CD4-positive, alpha-beta T cell treated with Interleukin-6 for 4 hours (primary cell): Measurements from ENCODE around the gene FAM118A.
"Not testable (repeated sequence)": the region's sequence is repeated elsewhere in the genome, so short reads cannot be mapped to it uniquely, and the experiment has no call there.

Source experiments
- DNase-seq: peaks from one replicate; pipeline ENCODE4 v3.0.0-alpha.2; 2020; ENCODE audit warnings: mixed read lengths

Gene FAM118A

DNA sequence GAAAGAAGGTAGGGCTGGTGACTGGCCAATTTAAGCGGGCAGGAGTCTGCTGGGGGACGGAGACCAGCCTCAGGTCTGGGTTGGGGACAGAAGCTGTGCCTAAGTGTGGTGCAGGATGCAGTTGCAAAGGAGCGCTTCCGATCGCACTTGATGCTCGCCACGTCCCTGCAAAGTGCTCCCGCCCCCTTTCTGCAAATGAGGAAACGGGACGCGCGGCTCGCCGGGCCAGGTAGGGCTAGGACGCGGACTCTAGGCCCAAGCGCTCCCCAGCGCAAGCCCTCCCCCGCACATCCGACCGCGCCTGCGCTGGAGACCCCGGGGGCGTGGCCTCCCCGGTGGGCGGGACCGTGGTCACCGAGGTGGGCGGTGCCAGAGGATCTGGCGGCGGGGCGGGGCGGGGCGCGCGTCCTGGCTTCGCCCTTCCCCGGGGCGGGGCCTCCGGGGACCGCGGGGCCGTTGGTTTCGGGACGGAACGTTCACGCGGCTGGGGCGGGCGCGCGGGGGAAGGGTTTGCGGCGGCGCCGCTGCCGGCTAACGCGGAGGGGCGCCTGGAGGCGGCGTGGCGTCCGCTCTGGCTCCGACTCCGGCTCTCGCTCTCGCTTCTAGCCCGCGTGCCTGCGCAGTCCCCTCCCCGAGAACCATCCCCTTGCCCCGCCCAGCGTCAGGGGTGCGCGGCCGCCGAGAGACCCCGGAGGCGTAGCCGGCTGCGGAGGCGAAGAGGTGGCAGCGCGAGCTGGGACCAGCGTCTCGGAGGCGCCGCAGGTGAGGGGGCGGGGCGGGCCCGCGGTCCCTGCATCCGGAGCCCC lies at the start of gene FAM118A:
Gene FAM118A (plus strand): TSS at position 513 of the 806 bp plus-strand sequence. CDS start 12,446 bp downstream, outside the sequence.
- peak; percentile 94 for DNase-seq

DNA sequence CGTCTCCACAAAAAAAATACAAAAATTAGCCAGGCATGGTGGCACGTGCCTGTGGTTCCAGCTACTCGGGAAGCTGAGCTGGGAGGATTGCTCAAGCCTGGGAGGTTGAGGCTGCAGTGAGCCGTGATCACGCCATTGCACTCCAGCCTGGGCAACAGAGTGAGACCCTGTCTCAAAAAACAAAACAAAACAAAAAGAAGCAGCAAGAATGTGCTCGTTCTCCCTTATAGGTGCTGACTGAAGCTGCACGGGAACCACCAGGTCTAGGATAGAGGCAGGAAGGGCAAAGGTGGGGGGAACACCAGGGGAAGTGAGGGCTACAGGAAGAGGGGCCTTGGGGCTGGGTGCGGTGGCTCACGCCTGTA lies 49.4 kb upstream of the FAM118A start:
- DNase-seq = not testable (repeated sequence)

DNA sequence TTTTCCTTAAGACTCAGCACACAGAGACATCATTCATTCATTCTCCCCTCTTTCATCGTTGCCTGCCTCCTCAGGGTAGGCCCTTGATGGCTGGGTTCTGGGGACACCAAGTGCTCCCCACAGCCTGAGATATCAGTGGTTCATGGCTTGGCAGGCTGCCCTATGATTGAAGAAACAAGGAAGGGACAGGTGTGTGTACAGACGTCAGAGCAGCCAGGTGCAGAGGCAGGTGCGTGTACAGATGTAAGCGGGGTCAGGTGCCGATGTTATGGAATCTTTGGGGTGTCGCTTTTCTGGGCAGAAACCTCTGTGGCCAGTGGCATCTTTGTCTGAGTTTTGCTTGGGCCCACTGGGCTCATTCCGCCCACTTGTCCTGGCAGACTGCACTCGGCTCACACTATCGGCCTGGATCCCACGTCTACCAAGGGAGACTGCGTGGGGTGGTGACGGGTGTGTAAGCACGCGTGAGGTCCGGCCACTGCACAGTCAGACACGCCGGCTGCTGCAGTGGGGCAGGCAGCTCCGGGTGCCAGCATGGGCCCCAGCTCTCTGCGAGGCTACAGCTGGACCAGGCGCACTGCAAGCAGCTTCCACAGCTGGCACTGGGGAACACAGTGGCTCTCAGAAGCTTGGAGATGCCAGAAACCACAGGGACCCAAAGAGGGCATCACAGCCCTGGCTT lies 48.2 kb upstream of the FAM118A start:
- DNase-seq = no peak

DNA sequence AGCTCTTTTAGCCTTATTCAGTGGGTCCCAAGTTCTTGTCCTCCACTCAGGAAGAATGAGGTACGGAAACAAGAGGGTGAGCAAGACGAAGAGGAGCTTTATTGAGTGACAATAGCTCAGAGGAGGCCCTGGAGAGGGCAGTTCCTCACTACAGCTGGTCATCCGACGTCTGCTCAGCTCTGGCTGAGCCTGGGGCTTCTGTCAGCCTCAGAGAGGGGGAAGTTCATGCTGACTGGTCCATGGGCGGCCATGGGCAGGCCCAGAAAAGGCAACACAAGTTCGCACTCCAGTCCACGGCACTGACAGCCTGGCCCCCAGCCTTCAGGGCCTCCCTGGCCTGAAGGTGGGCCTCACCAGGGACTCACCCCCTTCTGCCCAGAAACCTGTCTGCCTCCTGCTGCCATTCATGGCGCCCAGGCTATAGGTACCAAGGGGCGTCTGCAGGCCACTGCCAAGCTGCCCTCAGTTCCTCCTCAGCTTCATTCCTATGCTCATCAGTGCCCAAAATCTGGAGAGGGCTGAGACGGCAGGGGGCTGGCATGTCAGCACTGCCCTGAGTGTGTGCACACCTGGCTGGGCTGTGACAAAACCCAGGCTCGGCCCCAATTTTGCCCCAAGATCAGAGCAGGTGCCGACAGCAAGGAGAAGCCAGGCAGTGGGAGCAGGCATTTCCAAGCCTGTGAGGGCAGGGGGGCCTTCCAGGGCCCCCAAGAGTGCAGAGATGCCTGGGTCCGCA lies 47.4 kb upstream of the FAM118A start:
- DNase-seq = no peak

DNA sequence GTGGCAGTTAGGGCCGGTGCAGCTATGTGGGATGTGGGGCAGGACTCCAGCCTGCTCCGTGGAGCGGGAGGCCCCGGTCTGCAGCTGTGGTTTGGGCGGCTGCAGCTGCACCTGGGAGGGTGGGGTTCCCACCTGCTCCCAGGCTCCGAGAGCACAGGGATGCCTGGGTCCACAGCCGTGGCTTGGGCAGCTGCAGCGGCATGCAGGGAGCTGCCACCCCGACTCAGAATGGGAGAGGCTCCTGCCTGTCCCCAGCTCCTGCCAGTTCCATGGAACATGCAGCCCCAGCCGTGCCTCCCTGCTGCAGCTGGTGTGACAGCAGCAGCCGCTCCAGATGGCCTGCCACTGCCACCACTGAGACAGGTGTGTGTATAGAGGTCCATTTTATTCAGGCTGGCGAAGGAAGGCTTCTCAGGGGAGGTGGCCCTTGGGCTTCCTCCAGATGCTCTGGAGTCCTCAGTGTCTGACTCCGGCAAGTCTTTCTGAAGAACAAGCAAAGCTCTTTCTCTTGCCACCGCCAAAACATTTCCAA lies 46.7 kb upstream of the FAM118A start:
- DNase-seq = no peak

DNA sequence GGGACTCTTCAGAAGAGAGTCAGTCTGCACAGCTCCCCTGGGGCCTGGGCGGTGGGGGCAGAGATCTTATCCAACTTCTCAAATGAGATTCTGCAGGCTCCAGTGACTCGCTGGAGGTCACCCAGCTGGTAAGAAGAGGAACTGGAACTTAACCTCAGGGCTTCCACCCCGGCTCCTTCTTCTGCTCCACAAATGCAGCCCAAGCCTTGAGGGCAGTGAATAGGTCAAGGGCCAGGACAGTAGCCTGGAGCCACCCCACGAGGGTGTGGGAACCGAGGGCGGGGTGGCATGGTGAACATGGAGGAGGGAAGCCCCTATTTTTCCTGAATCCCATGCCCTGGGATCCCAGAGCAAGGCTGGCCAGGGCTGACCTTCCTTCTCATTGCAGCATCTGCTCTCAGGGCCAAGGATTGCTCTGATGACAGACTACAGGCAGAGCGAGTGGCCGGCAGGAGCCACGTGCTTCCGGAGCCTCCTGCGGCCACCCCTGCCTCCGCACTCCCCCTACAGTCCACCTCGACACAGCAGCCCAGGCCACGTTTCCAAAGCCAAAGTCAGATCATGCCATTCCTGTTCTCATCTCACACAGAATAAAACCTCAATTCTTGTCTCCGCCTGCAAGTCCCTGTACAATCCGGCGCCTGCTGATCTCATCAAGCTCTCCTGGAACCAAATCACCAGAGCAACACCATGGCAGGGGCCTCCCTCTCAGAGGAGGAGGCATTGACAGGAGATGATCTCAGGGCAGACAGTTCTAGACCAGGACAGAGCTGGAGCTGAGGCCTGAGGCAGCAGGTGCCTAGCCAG lies 46.1 kb upstream of the FAM118A start:
- DNase-seq = no peak

DNA sequence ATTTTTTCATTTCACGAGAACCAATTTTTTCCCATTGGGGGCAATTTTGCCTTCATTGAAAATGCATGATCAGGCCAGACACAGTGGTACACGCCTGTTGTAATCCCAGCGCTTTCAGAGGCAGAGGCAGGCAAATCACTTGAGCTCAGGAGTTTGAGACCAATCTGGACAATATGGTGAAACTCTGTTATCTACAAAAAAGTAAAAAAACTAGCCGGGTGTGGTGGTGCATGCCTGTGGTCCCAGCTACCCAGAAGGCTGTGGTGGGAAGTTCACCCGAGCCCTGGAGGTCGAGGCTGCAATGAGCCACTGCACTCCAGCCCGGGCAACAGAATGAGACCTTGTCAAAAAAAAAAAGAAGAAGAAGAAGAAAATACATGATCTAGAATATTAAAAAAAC lies 44.2 kb upstream of the FAM118A start:
- no peak for DNase-seq

DNA sequence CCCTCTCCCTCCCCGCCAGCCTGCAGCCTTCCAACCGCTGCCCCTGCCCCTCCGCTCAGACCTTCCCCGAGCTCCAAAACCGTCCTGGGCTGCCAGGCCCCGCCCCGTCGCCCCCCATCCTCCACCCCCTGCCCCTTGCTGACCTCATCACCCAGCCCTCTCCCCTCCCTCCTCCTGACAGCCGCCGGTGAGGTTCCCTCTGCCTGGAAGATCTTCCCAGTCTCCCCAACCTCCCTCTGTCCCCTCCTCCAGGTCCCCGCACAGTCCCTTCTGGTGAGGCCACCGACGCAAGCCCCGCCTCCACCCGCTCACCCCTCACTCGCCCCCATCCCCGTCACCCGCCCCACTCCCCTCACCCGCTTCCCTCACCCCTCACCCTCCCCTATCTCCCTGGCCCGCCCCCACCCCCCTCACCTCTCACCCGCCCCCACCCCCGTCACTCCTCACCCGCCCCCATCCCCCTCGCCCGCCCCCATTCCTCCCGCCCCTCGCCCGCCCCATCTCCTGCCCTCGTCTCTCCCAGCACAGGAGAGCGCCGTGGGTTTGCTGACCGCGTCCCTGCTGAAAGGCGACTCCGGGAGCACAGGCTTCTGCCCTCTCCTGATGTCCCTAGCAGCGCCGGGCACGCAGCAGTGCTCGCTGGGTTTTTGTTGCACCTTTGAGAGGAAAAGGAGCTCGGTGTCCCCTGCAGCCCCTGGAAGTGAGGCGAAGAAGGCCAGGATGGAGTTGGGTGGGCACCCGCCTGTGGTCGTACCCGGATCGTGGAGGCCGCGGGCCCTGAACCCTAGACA lies 41.4 kb upstream of the FAM118A start:
- DNase-seq = peak; percentile 30

DNA sequence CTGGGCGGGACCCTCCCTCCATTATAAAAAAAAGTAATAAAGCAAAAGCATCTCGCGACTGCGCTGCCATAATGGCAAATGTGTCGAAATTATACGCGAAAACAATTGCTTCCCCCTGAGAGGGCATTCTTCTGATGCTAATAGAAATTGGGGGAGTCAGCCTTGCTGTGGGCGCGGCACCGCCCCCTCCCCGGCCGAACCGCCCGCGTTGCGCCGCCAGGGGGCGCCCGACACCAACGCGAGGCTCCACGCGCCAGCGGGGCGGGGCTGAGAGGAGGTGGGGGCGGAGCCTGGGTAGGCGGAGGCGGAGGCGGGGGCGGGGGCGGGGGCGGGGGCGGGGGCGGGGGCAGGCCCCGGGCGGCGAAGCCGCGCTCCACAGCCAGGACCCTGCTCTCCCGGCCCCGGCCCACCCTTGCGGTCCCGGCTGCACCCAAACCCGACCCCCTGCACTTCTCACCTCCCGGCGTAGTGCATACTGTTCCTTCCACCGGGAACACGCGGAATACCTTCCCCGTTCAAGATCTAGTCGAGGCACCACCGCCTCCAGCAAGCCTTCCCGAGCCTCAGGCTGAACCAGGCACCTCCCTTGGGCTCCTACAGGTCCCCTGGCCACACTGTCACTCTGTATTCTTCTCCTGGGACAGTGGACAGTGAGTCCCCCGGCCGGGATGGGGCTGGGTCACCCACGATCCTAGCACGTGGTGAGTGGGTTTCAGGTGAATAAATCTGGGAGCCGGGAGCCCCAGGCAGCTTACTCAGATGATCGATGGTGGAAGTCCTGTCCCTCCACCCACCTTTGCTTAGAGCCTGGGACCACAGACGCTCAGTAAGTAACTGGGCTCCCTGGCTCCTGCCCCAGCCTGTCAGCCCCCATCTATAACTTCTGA lies 40.5 kb upstream of the FAM118A start:
- peak; percentile 90 for DNase-seq

DNA sequence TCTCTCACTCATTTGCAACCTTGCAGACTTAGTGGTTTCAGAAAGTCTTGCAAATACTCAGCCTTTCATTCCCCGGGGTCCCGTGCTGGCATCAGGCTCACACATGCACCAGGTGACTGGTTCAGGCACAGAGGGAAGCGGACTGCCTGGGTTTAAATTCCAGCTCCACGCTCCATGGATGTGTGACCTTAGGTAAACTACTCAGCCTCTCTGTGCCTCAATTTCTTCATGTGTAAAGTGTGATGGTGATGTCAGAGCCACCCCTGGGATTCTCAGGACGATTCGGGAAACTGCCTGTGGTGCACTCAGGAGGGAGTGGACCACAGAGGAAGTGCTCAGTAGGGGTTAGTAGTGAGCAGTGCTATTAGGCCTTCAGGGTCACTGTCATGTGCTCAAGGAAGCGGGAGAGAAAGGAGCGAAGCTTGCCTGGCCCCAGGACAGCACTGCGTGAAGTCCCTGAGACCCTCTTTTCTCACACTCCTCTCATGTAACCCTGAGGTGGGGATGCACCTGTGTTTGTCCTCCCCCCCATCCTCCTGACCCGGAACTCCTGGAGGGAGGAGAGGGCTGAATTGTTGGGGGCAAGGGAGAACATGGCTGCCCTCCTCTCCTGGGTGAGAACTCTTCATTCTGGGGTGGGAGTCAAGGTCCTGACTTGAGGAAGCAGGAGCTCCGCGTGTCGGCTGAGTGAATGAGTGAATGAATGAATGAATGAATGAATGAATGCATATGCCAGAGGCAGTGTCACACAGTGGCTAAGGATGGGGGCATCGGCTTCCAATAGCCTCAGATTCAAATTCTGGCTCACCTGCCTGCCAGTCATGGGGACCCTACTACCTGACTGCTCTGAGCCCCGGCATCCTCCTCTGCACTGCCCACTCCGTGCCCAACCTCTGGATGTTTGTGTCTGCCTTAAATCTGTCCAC lies 39.4 kb upstream of the FAM118A start:
- DNase-seq = no peak

DNA sequence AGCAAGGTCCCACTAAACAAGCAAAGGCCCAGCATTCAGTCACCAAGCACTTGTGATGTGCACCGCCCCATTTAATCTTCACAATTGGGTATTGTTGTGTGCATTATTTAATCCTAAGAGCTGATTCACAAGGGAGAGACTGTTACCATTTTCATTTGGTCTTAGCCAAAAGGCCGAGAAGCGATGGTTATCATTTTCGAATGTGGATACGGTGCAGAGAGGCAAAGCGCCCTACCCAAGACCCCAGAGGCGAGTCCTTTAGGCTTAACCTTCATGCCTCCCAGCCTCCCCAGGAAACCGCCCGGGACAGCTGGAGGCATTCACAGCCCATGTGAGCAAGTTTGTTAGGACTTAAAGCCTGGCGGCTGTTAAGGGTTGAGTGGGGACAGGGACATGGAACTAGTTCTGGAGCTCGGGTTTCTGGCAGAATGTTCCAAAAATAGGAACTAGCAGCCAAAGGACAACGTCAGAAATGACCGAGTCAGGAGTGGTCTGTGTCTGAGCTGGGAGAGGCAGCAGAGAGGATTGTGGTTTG lies 38.0 kb upstream of the FAM118A start:
- DNase-seq = no peak

DNA sequence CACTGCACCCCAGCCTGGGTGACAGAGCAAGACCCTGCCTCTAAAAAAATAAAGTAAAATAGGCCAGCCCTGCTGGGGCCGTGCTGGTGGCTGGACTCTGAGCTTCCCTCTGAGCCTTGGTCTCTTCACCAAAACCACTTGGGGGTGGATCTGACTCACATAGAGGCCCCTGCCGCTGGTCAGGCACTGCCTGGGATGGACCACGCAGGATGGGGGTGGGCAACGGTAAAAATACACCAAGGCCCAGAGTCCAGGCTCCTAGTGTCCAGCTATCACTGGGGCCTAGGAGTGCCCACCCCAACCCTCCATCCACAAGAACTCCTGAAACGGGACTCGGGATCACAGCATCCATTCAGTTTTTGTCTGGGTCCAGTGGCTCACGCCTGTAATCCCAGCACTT lies 37.2 kb upstream of the FAM118A start:
- no peak for DNase-seq

DNA sequence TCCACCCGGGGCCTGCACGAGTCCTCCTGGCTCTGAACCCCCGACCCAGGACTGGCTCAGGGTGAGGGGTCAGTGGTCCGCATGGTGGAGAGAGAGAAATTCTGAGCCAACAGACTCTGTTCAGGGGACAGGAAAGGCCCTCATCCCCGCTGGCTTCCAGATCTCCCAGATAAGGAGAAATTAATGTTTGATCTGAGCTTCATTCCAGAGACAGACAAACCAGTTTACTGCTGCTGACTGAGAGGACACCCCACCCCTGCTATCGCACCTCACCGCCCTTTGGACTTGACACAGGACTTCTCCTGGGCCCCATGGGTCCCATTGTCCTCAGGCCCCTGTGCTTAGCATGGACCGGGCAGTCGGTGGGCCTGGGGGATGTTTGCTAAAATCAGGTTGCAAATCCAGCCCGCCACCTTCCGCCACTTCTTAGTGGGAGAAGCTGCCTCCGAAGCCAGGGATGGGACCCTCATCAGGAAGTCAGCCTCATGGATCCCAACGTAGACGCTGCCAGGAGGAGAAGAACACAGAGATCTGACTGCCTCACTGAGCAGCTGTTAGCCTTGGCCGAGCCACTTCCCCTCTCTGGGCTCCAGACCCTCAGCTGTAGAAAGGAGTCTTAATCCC lies 36.2 kb upstream of the FAM118A start:
- no peak for DNase-seq

DNA sequence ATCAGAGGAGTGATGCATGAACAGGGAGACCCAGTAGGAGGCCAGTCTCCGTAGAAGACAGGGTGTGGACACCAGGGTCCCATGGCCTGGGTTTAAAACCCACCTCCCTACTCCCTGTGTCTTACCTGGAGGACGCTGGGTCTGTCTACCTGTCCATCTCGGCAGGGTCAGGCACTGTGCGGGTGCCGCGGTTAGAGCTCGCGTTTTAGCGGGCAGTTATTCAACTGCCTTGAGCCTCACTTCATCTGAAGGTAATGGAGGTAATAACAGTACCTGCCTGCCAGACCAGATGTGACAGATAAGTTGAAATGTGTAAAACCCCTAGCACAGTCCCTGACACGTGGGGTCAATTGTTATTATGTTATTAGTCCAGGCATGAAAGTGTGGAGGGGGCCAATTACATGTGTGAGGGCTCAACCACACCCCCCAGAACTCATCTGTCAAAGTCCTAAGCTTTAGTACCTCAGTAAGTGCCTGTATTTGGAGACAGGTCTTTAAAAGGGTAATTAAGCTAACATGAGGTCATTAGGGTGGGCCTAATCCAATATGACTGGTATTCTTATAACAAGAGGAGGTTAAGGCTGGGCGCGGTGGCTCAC lies 33.1 kb upstream of the FAM118A start:
- DNase-seq = no peak

DNA sequence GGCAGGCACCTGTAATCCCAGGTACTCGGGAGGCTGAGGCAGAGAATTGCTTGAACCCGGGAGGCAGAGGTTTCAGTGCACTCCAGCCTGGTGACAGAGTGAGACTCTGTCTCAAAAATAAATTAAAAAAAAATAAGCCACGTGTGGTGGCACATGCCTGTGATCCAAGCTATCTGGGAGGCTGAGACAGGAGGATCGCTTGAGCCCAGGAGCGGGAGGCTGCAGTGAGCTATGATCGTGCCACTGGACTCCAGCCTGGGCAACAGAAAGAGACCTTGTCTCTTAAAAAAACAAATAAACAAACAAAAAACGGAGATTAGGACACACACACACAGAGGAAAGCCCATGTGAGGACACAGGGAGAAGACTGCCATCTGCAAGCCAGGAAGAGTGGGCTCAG lies 32.0 kb upstream of the FAM118A start:
- not testable (repeated sequence) for DNase-seq

DNA sequence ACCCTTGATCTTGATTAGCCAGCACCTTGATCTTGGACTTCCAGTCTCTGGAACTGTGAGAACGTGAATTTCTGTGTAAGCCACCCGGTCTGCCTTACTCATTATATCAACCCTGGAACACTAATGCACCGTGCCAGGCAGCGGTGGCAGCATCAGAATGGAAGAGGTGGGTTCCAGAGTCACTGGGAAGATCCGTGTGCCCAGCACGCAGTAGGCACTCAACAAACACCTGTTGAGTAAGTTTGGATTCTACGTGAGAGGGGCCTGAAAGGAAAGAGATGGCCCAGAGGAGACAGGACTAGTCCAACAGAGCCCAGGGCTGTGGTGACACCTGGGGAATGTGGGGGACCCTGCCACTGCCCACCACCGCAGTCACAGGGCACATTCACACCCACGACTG lies 31.6 kb upstream of the FAM118A start:
- DNase-seq = no peak

DNA sequence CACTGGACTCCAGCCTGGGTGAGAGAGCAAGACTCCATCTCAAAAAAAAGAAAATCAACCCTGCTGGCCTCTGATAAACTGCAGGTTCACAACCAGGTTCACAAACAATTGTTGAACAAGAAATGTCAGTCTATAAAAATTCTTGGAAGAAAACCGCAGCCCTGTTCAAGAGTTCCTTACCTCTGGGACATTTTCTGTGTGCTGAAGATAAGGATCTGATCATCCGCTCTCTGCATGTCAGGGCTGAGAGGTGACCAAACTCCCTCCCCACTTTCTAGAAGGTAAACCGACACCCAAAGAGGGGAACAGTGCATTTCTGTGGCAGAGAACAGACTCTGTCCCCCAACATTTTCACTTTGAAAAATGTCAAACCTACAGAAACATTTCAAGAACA lies 29.1 kb upstream of the FAM118A start:
- no peak for DNase-seq

DNA sequence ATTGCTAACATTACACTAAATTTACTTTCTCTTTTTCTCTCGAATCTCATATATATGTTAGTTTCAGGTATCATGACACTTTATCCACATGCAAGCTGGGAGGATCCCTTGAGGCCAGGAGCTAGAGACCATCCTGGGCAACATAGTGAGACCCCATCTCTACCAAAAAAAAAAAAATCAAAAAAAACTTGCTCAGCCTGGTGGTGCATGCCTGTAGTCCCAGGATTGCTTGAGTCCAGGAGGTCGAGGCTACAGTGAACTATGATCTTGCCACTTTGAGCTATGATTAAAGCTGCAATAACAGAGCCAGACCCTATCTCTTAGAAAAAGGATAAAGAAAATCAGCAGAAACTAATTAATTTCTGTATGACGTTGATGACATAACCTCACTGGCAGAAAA lies 28.7 kb upstream of the FAM118A start:
- no peak for DNase-seq
